LoVo (cell line): ENCODE results near the gene GBX1.

Source experiments
- DNase-seq: peaks from one replicate; pipeline ENCODE4 v3.0.0-alpha.2; 2016; ENCODE audit warnings: low spot score

GBX1 gene

DNA sequence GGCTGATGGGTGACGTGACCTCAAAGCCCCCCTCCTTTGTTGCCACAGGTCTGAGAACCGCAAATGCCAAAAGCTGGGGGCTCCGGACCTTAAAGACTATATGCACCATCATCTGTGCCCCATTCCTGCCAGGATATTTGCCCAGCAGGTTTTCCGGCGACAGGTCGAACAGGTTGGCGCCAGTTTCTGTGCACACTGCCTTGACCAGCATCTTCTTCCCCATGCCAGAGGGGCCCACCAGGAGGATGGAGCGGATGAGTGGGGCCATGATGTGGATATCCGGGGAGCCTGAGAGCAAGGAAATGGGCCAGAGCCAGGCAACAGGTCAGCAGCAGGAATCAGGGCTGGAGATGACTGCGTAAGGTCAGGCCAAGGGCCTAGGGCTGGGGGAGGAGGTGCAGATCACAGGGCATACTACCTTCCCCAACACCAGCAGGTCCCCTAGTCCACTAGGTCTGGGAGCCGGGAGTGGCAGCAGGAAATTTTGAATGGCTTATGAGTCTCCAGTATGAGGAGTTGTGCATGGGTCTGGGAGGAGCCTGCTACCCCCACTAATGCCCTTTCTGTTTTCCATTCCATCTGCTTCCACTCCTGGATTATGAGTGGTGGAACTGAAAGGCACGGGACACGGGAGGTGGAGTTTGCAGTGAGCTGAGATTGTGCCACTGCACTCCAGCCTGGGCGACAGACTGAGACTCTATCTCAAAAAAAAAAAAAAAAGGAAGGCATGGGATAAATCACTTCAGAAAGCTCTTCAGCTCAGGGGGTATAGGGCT, 25.9 kb upstream of the GBX1 start:
- no peak for DNase-seq

DNA sequence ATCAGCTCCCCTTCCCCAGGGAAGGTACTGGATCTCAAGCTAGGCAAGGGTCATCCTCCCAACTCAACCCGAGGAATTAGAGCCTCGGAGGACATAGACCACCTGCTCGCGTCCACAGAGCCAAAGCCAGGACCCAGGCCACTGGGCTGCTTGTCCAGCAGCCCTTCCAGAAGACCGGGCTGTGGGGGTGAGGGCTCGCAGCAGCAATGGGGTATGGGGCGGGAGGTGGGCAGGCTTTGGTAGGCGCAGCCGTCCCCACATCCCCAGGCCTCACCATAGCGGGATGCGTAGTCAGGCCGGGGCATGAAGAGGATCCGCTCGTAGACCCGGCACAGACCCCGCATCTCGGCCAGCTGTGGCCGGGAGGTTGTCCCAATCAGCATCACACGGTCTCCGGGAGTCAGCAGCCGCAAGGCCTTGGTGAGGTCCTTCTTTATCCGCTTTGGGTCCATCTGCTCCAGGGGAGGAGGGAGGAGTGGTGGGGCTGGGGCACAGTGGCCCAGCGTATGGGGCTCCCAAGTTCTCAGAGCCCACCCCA, 24.6 kb upstream of the GBX1 start:
- no peak for DNase-seq

DNA sequence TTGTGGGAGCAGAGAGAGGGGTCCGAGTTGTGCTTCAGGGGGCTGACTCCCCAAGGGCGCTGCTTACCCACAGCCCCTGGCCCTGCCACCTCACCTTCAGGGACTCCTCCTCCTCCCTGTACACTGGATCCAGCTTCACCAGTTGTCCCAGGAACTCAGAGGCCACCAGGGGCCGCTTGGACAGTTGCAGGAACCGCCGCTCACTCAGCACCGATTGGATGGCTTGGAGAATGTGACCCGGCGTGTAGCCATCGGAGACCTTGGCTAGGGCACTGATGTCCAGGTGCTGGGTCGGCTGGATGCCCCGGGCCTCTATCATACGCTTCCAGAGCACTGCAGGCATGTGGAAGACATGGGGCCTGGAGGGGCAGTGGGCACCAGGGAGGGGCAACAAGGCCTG, 24.1 kb upstream of the GBX1 start:
- DNase-seq: no peak

DNA sequence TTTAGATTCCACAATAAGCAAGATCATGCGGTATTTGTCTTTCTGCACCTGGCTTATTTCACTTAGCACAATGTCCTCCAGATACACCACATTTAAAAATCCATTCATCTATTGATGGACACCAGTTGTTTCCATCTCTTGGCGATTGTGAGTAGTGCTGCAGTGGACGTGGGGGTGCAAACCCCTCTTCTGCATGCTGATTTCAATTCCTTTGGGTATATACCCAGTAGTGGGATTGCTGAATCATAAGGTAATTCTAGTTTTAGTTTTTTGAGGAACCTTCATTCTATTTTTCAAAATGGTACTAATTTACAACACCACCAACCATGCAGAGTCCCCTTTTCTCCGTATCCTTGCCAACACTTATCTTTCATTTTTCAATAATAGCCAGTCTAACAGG, 21.5 kb upstream of the GBX1 start:
- no peak for DNase-seq

DNA sequence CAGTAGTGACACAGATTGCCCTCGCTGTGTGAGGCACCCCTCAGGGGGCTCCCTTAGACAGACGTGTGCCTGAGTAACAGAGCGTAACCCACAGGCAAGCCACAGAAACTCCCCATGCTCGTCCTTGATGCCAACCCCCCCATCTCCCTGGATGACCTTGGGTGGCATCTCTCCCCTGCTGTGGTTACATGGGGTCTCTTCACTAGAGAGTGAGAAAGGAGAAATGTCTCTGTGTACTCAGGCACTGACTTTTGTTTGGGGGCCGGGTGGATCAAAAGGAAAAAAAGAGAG, 20.7 kb upstream of the GBX1 start:
- DNase-seq: no peak

DNA sequence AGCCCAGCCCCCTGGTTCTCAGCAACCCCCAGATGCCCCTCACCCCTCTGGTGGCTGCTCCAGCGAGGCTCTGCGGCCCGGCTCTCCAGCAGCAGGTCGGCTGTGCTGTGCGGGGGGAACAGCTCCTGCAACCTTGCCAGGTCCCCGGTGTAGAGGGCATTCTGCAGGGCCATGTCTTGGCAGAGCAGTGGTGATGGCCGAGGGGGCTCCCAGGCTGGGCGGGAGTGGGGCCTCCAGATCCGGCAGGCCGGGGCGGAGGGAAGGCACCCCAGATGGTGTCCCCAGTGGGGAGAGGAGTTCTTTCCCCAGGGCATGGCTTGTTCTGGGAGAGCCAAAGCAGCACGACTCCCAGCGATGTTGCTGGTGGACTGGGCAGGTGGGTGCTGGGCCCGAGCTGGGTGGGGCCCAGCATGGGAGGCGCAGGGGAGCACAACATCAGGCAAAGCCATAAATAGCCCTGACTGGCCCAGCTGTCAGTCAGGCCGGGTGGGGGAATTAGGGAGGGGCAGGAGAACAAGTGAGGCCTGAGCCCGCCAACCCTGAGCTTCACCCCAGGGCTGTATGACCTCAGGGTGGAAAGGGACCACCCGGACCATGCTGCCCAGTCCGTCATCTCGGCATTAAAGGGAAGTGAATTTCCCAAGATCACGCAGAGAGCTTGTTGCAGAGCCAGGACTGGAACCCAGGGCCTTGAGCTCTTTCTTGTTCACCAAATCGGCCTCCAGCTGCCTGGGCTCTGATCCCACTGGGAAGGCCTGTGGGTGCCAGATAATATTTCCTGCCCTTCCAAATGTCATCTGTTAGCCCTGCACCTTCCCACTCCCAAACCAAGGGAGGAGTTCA, 20.1 kb upstream of the GBX1 start:
- no peak for DNase-seq

DNA sequence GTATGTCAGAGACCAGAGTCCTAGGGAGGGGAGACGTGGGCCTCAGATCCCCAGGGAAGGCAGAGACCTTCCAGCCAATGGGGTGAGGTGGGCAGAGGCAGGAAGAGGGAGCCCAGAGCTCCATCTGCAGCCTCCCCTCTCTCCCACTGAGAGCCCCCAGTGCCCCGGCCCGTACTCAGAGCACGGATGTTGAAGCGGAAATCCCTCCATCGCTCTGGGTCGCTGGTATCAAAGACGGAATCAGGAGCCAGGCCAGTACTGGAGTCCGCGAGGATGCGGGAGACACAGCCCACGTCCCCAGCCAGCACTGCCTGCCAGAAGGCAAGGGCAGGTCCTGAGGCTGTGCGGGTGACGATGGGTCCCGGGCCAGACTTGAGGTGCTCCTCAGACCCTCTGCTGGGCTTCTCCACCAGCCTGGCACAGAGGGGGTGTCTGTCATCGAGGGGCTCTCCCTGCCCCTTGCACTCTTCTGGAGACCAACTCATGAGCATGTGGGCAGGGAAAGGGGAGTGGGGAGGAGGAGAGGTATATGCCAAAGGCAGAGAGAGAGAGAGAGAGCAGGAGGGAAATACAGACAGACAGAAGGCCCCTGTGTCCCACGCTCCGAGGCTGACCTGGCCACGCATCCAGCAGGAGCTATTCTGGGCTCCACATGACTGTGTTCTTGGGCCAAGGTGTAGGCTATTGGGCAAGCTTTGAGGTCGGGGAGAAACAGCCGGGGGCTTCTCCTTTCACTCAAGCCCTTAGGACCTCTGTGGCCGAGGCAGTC, 19.3 kb upstream of the GBX1 start, which contains the start of gene ASB10:
TSS of gene ASB10 (minus strand) at position 611 of the 769 bp plus-strand sequence. CDS start at position 491, 120 bp downstream.
- no peak for DNase-seq

DNA sequence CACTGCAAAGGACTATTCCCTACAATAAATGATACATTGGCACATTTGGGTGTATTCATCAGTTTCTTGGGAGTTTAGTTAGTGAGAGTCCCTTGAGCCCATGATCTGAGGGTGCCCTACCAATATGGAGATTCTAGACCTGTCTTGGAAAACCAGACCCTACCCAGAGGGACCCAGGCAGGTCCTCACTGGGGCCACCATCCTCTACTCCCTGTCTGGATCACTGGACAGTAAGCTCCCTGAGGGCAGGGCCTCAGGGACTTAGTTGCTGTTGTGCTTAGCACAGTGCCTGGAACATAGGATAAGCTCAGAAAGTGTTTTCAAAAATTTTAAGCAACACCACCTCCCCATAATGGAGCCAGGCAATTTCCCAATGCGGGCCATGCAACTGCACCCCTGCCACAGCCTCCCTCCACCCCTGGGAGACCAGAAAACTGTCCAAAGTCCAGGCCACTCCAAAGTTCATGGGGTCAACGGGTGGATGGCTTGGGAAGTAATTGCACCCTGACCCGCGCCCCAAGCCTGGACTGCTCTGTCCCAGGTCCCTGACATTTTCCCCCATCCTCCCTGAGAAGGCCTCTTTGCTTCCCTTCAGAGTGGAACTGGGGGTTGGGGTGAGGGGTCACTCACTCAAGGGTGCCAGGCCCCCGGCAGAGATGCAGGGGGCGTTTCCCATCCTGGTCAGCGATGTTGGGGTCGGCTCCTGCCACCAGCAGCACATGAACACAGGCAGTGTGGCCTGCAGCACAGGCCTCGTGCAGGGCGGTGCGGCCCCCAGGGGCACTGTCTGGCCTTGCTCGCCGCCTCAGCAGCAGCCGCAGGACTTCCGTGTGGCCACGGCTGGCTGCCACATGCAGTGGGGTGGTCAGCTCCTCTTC, 18.5 kb upstream of the GBX1 start:
- DNase-seq: no peak

DNA sequence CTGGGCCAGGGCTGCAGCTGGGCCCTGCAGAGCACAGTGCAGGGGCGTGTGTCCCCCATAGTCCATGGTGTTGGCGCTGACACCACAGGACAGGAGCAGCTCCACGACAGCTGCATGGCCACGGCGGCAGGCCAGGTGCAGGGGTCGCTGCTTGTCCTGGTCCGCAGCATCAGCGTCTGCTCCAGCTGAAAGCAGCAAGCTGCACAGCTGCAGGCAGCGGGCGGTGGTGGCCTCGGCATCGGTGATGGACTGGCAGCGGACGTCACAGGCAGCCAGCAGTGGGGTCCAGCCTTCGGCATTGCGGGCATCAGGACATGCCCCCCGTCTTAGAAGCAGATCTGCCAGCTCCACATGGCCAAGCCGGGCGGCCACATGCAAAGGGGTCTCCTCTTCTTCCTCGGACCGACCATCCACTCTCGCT, 13.5 kb upstream of the GBX1 start:
- DNase-seq: no peak

DNA sequence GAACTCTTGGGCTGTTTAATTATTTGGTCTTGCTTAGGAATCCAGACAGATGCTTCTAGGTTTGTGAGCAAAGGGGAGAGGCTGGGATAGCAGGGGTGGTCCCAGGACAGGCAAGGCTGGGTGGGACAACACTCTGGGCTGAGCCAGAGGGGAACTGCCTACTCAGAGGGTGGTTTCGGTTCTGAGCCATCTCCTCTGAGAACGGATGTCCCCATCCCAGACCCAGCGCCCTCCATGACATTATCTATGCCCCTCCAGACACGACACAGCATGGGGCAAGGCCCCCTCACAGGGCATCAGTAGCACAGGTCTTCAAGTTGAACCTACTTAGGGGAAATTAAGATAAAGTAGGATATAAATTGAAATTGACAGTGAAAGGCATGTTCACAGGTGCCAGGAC, 12.5 kb upstream of the GBX1 start:
- DNase-seq: no peak

DNA sequence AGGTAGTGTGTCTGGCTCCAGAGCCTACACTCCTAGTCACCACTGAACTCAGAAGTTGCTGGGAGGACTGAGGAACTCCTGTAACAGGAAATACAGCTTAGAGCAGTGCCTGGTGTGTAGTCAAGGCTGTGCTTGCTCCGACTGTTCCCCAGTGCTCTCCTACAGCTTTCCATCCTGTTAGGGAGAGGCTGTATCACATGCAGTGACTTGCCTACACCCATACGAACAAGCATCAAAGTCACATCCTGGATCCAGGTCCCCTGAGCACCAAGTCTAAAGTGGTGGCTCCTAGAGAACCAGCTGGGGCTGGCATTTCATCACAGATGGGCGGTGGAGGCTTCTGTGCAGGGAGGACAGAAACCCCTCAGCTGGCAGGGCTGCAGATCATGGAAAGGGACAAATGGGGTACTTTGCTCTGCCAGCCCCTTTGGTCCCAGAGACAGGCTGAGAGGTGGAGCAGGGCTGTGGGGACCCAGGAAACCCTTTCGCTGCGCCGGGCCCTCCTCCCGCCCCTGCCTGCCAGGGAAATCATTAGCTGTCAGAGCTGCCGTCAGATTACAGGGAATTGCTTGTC, 11.9 kb upstream of the GBX1 start:
- no peak for DNase-seq

DNA sequence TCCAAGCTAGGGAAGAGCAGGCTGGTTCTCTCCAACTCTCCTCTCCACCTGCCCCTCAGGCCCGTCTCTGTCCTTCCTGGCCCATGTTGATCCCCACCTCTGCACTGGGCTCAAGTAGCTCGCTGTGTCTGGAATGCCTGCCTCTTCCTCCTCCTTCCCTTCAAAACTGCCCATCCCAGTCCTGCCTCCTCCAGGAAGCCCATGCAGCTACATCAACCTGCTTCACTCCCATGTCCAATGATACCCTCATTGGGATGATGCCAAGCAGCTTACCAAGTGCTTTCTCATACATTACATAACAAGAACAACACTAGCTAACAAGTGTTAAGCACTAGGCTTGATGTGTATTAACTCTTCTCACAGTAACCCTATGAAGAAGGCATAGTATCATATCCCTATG, 11.3 kb upstream of the GBX1 start:
- DNase-seq: no peak

DNA sequence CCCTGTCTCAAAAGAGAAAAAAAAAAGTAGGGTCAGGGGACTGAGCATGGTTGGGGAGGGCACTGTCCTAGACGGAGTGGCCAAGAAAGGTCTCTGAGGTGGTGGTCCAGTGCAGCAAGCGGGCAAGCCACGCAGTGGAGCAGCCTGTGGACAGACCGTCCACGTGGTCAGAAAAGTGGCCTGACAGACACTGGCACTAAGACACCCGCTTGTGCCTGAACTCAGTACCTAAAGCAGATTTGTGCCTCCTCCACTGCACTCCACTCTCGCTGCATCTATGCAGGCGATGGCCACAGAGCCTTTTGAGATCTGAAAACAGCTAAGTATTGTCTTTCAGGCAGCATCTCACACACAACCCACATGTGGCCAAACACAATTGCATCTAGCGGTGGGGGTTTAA, 10.7 kb upstream of the GBX1 start:
- no peak for DNase-seq

DNA sequence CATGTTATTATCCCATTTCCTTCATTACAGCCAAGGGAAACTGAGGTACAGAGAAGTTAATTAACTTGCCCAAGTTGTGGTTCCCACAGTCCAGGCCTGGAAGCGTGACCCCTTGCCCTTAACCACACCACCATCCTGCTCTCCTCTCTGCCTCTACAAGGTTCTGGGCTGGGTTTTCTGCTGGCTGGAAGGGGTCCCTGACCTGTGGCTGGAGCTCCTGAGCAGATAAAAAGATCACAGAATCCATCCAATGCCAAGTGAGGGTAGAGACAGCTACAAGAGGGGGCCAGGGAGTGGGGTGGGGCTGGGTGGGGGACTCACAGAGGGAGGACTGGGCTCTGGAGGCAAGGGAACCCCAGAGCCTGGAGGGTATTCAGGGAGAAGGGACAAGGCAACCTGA, 9.8 kb upstream of the GBX1 start:
- DNase-seq: no peak

DNA sequence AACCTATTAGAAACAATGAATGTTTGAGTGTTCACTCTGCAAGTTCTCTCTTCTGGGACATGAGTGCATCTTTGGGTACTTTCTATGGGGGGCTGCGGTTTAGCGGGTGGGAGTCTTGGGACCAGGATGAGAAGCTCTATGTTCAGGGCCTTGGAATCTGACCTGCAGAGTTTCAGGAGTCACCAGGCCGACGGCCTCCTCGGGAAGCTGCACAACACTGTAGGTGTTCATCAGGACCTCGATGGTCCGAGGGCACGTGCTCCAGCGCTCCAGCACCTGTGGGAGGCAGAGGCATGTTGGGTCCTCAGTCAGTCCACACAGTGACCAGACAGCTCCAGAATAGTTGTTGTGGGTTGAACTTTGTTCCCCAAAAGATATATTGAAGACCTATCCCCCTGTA, 8.9 kb upstream of the GBX1 start:
- no peak for DNase-seq

DNA sequence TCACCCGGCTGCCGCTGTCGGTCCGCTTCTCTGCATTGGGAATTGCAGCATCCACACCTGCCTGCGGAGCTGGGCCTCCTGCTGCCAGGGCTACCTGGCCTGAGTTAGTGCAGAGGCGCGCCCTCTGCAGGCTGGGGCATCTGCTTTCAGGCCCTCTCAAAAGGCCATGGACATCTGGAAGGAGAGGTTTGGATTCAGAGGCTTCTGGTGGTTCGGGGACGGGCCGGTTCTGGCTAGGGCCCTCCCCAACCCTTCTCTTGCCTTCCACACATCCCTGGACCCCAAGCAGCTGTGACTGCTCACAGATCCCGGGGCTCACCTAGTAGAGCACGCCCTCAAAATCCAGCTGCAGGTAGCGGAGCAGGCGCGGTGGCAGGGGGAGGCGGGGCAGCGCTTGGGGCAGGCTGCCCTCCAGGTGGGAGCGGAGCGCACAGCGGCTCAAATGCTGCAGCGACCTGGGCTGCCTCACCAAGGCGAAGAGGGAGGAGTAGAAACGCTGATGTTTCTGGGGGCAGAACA, 8.4 kb upstream of the GBX1 start:
- DNase-seq: no peak

DNA sequence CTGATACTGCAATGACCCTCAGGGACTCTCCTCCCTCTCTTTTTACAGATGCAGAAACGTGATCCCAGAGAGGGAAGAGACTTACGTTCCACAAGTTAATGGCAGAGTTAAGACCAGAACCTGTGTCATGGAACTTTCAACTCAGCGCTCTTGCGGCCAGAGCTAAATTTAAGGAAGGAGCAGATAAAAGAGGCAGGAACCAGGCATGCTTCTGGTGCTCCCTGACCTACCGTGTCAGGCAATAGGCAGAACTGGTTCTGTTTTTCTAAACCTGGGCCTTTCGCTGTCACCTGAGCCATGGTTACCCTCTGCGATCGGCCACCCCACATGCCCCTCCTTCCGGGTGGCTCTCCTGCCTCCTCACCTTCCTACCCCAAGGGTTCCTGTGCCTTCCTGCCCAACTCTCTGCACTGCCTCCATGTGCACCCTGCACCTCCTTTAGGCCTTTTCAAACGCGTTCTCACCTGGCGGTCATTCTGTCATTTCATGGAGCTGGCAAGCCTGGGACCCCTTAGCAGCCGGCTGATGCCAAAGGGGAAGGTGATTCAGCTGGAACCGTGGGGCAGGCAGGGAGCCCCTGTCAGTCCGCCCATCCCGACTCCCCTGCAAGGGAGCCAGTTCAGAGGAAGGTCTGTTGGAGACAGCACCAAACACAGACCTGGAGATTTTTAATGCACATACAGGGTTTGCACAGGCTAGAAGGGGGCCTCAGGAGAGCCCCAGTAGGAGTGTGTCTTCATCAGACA, 7.7 kb upstream of the GBX1 start:
- DNase-seq: no peak

DNA sequence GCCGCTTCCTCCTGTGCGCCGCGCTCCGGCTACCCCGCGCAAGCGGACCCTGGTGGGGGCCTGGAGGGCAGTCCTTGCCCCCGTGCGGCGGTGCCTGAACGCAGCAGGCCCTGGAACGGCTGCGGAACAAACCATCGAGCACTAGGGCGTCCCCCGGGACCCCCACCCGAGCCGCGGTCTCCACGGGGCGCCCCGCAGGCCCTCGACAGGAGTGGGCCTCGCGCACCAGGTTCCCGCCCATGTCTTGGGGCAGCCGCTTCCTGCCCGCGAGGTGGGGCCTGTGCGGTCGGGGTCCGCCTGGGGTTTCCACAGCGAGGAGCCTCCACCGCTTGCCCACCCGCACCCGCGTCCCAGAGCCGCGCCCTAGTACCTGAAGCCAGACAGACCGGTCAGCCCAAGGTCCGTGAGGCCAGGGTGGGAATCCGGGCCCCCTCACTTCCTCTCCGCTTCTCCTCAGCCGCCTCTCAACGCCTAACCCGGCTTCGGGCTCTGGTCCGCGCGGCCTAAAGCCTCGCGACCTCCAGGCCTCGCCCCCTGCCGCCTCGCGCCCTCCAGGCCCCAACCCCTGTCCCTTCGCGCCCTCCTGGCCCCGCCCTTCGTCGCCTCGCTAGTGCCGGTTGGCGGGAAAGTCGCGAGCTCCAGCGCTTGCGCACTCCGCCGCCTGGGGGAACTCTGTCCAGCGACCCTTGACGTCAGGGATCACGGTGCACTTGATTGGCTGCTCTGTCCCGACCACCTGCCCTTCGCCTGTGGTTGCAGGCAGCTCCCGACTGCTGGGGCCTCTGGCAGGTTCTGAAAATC, 7.0 kb upstream of the GBX1 start:
- DNase-seq: no peak
